Breast epithelium (tissue), 4 donors: ENCODE measurements around the gene OTUD1. TPM values are rescaled to one million over a fixed set of nuclear protein-coding genes. Genes with fewer than 3 reads are reported as not detected.
"Not testable (repeated sequence)": the region's sequence is repeated elsewhere in the genome, so short reads cannot be mapped to it uniquely, and the experiment has no call there.

Experiments
- DNase-seq, 2 donors: peaks; one replicate each; pipeline ENCODE4 v3.0.0-alpha.2; 2019; ENCODE audit warnings: low spot score in 2 of 2
- H3K27ac ChIP-seq, 2 donors: fragments of 200-600 bp; sonication (generic) in 1 of 2; one replicate each; pipeline ENCODE4 v1.5.1; 2016 to 2019; ENCODE audit warnings: mild to moderate bottlenecking in 1 of 2
- H3K27me3 ChIP-seq, 2 donors: fragments of 200-600 bp; sonication (generic) in 1 of 2; one replicate each; pipeline versions ENCODE4 v1.5.1 to v1.6.0; 2017 to 2019; ENCODE audit warnings: control low read depth in 1 of 2, mild to moderate bottlenecking in 1 of 2
- H3K36me3 ChIP-seq: fragments of 200-600 bp; one replicate; pipeline ENCODE4 v1.5.1; 2019
- H3K4me1 ChIP-seq, 2 donors: fragments of 200-600 bp; sonication (generic); one replicate each; pipeline ENCODE4 v1.5.1; 2016 to 2019; ENCODE audit warnings: control low read depth in 1 of 2
- H3K4me3 ChIP-seq, 3 donors: fragments of 200-600 bp; sonication (generic); 1 replicate in 2 of 3; 2 replicates in 1 of 3; pipeline ENCODE4 v1.5.1; 2016 to 2019; ENCODE audit warnings: mild to moderate bottlenecking in 3 of 3, moderate library complexity in 2 of 3
- H3K9me3 ChIP-seq, 2 donors: fragments of 200-600 bp; sonication (generic) in 1 of 2; one replicate each; pipeline ENCODE4 v1.5.1; 2016 to 2019; ENCODE audit warnings: control low read depth in 1 of 2
- POLR2A ChIP-seq: fragments of 450-650 bp; IDR thresholded peaks from one replicate; pipeline ENCODE4 v1.6.1; 2016; ENCODE audit warnings: antibody characterized with exemption, mild to moderate bottlenecking, moderate library complexity
- POLR2AphosphoS5 ChIP-seq, 3 donors: sonication (generic); formaldehyde crosslinking; IDR thresholded peaks; one replicate each; pipeline ENCODE4 v1.6.1; 2017; ENCODE audit warnings: antibody characterized with exemption in 3 of 3
- intact Hi-C: fragments of 100-400 bp; cut with DNase I; formaldehyde crosslinking; loops from one replicate; pipeline ENCODE4 v1.15.1; 2023; ENCODE audit warnings: low total_unique reads
- total RNA-seq, 3 donors: library from RNA; depleted of rRNA; stranded (reverse); fragments of >200 nt; gene quantifications; one replicate each; pipeline ENCODE4 v1.1.0, GENCODE V29; 2016
- TF ChIP-seq, protein P1 (sequence below), 3 donors: fragments of 450-650 bp; IDR thresholded peaks; one replicate each; pipeline ENCODE4 v1.5.1; 2016 to 2017; ENCODE audit warnings: antibody characterized with exemption in 3 of 3, mild to moderate bottlenecking in 3 of 3, moderate library complexity in 3 of 3

Gene OTUD1, protein sequence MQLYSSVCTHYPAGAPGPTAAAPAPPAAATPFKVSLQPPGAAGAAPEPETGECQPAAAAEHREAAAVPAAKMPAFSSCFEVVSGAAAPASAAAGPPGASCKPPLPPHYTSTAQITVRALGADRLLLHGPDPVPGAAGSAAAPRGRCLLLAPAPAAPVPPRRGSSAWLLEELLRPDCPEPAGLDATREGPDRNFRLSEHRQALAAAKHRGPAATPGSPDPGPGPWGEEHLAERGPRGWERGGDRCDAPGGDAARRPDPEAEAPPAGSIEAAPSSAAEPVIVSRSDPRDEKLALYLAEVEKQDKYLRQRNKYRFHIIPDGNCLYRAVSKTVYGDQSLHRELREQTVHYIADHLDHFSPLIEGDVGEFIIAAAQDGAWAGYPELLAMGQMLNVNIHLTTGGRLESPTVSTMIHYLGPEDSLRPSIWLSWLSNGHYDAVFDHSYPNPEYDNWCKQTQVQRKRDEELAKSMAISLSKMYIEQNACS
- 10 to 100 TPM in 2 of 3 donors, 1 to 10 TPM in 1; 8.8 to 20.2 (median 15.7) TPM for total RNA-seq

DNA sequence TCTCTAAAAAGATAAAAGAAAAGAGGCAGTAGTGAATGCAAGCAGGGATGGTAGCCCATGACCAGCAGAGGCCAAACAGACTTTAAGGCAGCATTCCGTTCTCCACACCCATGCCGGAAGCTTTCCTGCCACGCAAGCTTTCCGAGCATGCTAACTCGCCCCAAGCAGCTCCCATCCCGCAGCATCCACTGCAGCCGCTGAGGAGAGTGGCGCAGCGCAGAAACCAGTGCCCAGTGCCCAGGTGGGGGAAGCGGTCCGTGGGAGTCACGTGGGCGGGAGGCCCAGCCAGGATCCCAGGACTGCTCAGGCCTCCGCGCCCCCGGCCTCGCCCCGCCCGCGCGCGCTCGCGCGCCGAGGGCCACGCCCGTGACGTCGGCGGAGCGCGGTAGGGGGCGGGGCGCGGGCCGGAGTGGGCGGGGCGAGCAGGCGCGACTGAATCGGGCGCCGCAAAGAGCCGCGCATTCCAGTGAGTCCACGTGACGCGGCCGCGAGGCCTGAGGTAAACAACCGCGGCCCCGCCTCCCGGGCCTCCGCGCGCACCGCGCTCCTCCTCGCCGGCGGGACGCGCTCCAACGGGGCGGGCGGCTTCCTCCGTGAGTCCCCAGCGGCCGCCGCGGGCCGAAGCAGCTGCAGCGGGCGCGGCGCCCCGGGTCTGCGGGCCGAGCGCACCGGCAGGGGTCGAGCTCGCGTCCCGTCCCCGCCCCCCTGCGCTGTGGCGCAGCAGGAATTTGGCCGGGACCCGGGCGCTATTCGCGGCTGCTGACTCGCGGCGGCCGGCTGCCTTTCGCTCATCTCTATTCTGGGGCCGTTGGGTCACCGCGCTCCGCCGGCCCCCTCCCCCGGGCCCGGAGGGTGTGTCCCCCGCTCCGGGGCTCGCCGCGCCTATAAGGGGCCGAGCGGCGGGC is at the start of gene OTUD1:
Gene OTUD1 (plus strand): TSS at position 529 of the 905 bp plus-strand sequence. CDS start 383 bp downstream, outside the sequence.
- peak; percentile 94 to 95 for DNase-seq
- no peaks in the 10 kb centered on the region for H3K4me1 ChIP-seq
- intact Hi-C loops = no loop called here
- TF ChIP-seq POLR2AphosphoS5 (IDR thresholded peaks at IDR 0.05) (peak; percentile 55 to 67 (median 65)), POLR2A (no peak)
- TF ChIP-seq, protein P1, sequence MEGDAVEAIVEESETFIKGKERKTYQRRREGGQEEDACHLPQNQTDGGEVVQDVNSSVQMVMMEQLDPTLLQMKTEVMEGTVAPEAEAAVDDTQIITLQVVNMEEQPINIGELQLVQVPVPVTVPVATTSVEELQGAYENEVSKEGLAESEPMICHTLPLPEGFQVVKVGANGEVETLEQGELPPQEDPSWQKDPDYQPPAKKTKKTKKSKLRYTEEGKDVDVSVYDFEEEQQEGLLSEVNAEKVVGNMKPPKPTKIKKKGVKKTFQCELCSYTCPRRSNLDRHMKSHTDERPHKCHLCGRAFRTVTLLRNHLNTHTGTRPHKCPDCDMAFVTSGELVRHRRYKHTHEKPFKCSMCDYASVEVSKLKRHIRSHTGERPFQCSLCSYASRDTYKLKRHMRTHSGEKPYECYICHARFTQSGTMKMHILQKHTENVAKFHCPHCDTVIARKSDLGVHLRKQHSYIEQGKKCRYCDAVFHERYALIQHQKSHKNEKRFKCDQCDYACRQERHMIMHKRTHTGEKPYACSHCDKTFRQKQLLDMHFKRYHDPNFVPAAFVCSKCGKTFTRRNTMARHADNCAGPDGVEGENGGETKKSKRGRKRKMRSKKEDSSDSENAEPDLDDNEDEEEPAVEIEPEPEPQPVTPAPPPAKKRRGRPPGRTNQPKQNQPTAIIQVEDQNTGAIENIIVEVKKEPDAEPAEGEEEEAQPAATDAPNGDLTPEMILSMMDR (IDR thresholded peaks at IDR 0.05) = peak; percentile 8 to 30 (median 15)
- peak within 1 kb of the TSS; percentile 89 to 96 (median 92) for H3K4me3 ChIP-seq
- H3K9me3 ChIP-seq = no peaks in the 10 kb centered on the region
- H3K36me3 ChIP-seq = no peaks in the 10 kb centered on the region
- H3K27me3 ChIP-seq = no peaks in the 10 kb centered on the region
- peak within 1 kb of the TSS; percentile 97 for H3K27ac ChIP-seq

DNA sequence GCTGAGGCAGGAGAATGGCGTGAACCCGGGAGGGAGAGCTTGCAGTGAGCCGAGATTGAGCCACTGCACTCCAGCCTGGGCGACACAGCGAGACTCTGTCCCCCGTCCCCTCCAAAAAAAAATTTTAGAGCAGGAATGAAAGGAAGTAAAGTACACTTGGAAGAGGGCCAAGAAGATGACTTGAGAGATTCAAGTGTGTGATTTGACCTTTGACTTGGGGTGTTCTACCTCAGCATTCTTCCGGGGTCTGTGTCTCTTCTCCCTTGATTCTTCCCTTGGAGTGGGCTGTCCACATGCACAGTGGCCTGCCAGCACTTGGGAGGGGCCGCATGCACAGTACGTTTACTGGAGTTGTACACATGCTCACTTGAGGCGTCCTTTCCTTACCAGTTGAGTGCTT is 48.5 kb upstream of the OTUD1 start:
- H3K9me3 ChIP-seq, H3K27me3 ChIP-seq, H3K4me1 ChIP-seq, H3K27ac ChIP-seq, H3K4me3 ChIP-seq, H3K36me3 ChIP-seq, DNase-seq: not testable (repeated sequence)
- intact Hi-C loops = loop anchor here (10.0 kb wide), 1 partner anchor 376 kb away; no protein-coding TSS in a partner anchor

DNA sequence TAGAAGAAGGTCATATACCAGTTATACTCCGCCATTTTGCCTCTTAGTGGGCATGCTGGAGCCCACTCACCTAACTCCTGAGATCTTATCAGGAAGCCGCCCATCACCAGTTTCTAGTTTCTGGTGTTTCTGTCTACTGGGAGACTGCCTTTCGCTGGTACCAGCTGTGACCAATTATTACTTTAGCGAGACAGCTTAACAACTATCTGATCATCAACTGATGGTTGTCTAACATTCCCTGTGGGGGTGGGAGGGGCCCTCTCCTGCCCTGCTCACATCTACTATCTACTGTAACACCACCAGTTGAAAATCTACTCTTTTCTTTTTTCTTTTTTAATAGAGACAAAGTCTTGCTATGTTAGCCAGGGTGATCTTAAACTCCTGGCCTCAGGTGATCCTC is 48.1 kb upstream of the OTUD1 start:
- Histone ChIP-seq H3K27me3 (no peaks in the 10 kb centered on the region), H3K9me3 (no peaks in the 10 kb centered on the region), H3K27ac (no peak overlapping the region), H3K4me3 (no peak overlapping the region), H3K4me1 (no peaks in the 10 kb centered on the region), H3K36me3 (no peaks in the 10 kb centered on the region)
- DNase-seq = no peak
- TF ChIP-seq POLR2AphosphoS5 (IDR thresholded peaks at IDR 0.05) = no peak
- TF ChIP-seq POLR2A = no peak
- TF ChIP-seq, protein P1 (IDR thresholded peaks at IDR 0.05) = no peak
- intact Hi-C loops = loop anchor here (10.0 kb wide), 1 partner anchor 376 kb away; no protein-coding TSS in a partner anchor

DNA sequence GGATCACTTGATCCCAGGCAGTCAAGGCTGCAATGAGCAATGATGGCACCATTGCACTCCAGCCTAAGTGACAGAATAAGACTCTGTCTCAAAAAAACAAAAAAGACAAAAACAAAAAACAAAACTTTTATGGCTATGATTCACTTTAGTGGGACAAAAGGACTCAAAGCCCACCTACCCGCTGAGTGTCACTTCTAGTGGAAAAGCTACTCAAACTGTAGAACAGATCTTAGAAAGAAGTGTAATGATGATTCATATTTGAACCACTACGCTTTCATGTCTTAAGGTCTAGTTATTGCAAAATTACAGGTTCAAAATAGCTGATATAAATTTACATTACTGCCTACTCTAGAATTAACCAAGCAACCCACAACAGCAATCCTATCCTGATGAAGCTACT is 47.1 kb upstream of the OTUD1 start:
- Histone ChIP-seq H3K27me3 (no peaks in the 10 kb centered on the region), H3K27ac (no peak overlapping the region), H3K4me1 (no peaks in the 10 kb centered on the region), H3K4me3 (no peak overlapping the region), H3K36me3 (no peaks in the 10 kb centered on the region), H3K9me3 (no peaks in the 10 kb centered on the region)
- no peak for DNase-seq
- intact Hi-C loops = loop anchor here (10.0 kb wide), 1 partner anchor 377 kb away; no protein-coding TSS in a partner anchor
- no peak for TF ChIP-seq POLR2A
- TF ChIP-seq POLR2AphosphoS5 (IDR thresholded peaks at IDR 0.05) = no peak
- TF ChIP-seq, protein P1 (IDR thresholded peaks at IDR 0.05) = no peak

DNA sequence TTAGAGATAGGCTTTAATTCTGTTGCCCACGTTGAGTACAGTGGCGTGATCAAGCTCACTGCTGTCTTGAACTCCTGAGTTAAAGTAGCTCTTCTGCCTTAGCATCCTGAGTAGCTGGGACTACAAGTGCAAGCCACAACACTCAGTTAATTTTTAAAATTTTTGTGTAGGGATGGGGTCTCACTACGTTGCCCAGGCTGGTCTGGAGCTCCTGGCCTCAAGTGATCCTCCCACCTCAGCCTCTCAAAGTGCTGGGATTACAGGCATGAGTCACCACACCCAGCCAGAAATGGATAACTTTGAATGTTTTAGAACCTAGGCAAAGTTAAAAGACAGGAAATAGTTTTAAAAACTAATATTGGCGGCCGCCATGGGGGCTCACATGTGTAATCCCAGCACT is 43.9 kb upstream of the OTUD1 start:
- intact Hi-C loops = loop anchor here (10.0 kb wide), 1 partner anchor 380 kb away; no protein-coding TSS in a partner anchor

More for the DNA sequence above, 43.9 kb upstream of the OTUD1 start:
- no peaks in the 10 kb centered on the region for H3K4me1 ChIP-seq
- no peaks in the 10 kb centered on the region for H3K36me3 ChIP-seq
- no peak for DNase-seq
- no peaks in the 10 kb centered on the region for H3K9me3 ChIP-seq
- TF ChIP-seq POLR2AphosphoS5 (IDR thresholded peaks at IDR 0.05) (no peak), POLR2A (no peak)
- TF ChIP-seq, protein P1 (IDR thresholded peaks at IDR 0.05) = no peak
- H3K4me3 ChIP-seq = no peak overlapping the region
- no peak overlapping the region for H3K27ac ChIP-seq
- no peaks in the 10 kb centered on the region for H3K27me3 ChIP-seq
